Measurements from ENCODE around the gene C1orf159. TPM values are rescaled to one million over a fixed set of nuclear protein-coding genes. Genes with fewer than 3 reads are reported as not detected.
A peak's percentile ranks its signal among the peaks of the same experiment; 100 is the strongest.

The C1orf159 gene
- total RNA-seq, 1 donor from 2014 or later, result 31.8 TPM

DNA sequence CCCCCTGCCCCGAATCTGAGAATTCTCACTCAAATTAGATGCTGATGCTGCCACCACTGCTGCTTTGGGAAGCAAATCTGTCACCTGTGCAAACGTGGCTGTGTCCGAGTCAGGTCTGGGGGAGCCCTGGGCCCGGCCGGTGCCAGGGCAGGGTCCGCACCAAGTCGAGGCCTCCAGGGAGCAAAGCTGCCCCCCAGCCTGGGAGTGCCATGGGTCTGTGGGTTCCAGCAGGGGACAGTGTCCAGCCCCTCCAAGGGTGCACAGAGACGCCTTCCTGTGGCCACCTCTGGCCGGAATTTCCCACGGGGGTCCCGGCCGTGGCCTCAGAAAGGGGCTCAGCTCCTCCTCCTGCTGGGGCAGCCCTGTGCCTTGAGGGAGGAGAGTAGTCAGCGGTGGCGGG is 30.1 kb upstream of the C1orf159 start:
- no peaks in the 10 kb centered on the region for H3K36me3 Mint-ChIP-seq
- H3K4me1 Mint-ChIP-seq, result peaks cover 5% of the 10 kb centered on the region
- H3K27me3 Mint-ChIP-seq (ENCODE audit: low read depth), result no peaks in the 10 kb centered on the region
- no peak overlapping the region for H3K4me3 Mint-ChIP-seq
- no peak overlapping the region for H3K27ac Mint-ChIP-seq
- no peaks in the 10 kb centered on the region for H3K9me3 Mint-ChIP-seq
- TF ChIP-seq, protein P1, sequence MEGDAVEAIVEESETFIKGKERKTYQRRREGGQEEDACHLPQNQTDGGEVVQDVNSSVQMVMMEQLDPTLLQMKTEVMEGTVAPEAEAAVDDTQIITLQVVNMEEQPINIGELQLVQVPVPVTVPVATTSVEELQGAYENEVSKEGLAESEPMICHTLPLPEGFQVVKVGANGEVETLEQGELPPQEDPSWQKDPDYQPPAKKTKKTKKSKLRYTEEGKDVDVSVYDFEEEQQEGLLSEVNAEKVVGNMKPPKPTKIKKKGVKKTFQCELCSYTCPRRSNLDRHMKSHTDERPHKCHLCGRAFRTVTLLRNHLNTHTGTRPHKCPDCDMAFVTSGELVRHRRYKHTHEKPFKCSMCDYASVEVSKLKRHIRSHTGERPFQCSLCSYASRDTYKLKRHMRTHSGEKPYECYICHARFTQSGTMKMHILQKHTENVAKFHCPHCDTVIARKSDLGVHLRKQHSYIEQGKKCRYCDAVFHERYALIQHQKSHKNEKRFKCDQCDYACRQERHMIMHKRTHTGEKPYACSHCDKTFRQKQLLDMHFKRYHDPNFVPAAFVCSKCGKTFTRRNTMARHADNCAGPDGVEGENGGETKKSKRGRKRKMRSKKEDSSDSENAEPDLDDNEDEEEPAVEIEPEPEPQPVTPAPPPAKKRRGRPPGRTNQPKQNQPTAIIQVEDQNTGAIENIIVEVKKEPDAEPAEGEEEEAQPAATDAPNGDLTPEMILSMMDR (IDR thresholded peaks at IDR 0.05; ENCODE audit: unreplicated experiment), result no peak
- no peak for DNase-seq (ENCODE audit: low spot score in 2 of 2, unreplicated experiment in 2 of 2)

DNA sequence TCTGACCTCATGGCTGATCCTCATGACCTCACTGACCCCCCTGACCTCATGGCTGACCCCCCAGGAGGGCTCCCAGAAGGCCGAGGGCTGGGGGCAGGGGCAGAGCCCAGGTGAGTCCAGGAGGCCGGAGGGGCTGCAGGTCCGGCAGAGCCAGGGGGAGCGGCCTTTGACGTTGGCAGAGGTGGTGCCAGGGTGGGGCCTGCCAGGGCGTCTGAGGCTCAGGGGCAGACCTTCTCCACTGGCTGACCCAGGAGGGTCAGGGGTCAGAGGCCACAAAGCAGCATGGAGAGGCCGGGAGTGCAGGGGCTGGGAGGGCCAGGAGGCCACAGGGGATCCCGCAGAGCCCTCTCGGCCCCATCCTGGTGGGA is 29.6 kb upstream of the C1orf159 start:
- DNase-seq (ENCODE audit: low spot score in 2 of 2, unreplicated experiment in 2 of 2), result no peak
- Mint-ChIP-seq H3K9me3 (no peaks in the 10 kb centered on the region), H3K36me3 (no peaks in the 10 kb centered on the region), H3K27me3 (ENCODE audit: low read depth) (no peaks in the 10 kb centered on the region), H3K4me3 (no peak overlapping the region), H3K27ac (no peak overlapping the region), H3K4me1 (peaks cover 5% of the 10 kb centered on the region)
- TF ChIP-seq, protein P1 (IDR thresholded peaks at IDR 0.05; ENCODE audit: unreplicated experiment), result no peak

DNA sequence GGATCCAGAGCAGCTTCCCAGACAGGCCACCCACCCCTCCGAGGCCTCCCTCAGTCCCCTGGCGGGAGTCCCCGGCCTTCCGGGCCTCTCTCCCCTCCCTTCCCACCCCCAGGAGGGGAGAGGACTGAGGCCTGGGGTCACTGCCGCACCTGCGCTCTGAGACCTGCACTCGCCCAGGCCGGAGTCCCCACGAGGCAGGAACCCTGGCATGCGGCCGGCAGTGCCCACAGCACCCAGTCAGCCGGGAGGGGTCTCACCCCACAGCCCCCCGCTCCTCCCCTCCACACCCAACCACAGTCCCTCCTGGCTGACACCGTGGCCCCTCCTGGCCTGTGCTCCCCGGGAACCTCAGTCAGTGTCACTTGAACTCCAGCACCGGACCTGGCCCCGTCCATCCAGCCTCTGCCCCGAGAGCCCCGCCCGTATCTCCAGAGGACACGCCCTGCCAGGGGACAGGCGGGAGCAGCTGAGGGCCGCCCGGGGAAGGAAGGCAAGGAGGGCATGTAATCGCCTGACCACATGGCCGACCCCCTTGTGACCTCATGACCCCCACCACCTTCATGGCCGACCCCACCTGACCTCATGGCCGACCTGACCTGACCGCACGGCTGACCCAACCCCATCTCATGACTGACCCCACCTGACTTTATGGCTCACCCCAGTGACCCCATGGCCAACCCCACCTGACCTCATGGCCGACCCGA is 29.1 kb upstream of the C1orf159 start:
- Mint-ChIP-seq H3K4me1 (peaks cover 5% of the 10 kb centered on the region), H3K27me3 (ENCODE audit: low read depth) (no peaks in the 10 kb centered on the region), H3K9me3 (no peaks in the 10 kb centered on the region), H3K4me3 (no peak overlapping the region), H3K36me3 (no peaks in the 10 kb centered on the region), H3K27ac (no peak overlapping the region)
- TF ChIP-seq, protein P1 (IDR thresholded peaks at IDR 0.05; ENCODE audit: unreplicated experiment), result no peak
- DNase-seq (ENCODE audit: low spot score in 2 of 2, unreplicated experiment in 2 of 2), result no peak

DNA sequence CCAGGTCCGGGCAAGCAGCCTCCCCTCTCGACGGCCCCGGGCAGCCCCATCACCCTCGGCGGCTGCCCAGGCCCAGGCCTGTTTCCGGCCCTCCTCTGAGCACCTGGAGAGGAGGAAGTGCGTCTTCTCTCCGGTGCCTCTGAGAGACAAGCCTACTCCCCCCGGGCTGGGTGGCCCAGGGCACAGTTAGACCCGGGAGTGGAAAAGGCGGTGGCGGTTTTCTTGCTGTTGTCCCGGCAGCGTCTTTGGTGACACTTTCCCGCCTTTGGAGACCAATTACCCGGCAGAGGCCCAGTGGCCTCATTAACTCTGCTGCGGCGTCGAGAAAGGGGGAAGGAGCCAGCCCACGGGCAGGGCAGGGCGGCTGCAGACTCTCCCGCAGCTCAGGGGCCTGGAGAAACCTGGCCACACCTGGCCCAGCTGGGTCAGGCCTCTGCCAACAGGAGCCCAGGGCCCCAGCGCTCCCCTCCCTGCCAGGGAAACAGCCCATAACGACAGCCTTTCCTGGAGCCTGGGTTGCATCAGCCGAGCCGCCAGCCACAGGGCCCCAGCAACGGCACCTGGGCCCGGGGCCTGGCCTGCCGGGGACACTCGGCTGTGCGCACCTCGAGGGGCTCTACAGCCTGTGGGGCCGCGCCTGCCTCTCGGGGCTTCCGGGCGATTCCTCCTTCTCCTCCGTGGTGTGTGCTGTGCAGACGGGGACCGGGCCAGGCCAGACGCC is 28.4 kb upstream of the C1orf159 start:
- H3K4me3 Mint-ChIP-seq, result no peak overlapping the region
- no peaks in the 10 kb centered on the region for H3K27me3 Mint-ChIP-seq (ENCODE audit: low read depth)
- TF ChIP-seq, protein P1 (IDR thresholded peaks at IDR 0.05; ENCODE audit: unreplicated experiment), result no peak
- peak overlapping the region; percentile 30 for H3K27ac Mint-ChIP-seq
- H3K9me3 Mint-ChIP-seq, result no peaks in the 10 kb centered on the region
- H3K4me1 Mint-ChIP-seq, result peaks cover 5% of the 10 kb centered on the region
- no peaks in the 10 kb centered on the region for H3K36me3 Mint-ChIP-seq
- DNase-seq (ENCODE audit: low spot score in 2 of 2, unreplicated experiment in 2 of 2), result no peak

DNA sequence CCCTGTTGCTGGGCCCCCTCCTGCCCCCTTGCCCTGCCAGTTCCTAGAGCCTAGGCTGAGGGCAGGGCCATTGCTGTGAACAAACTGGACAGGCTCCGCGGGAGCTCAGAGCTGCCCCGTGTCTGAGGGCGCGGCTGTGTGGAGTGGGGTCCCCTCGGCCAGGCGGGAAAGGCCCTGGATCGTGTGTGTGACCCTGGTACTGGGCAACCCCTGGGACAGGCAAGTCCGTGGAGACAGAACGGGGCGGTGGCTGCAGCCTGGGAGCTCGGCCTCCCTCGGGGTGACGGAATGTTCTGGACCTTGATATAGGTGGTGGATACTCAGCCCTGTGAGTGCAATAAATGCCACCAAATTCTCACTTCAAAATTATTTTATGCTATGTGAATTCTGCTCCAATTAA is 27.7 kb upstream of the C1orf159 start:
- Mint-ChIP-seq H3K9me3 (no peaks in the 10 kb centered on the region), H3K4me1 (peaks cover 5% of the 10 kb centered on the region), H3K36me3 (no peaks in the 10 kb centered on the region), H3K4me3 (no peak overlapping the region), H3K27me3 (ENCODE audit: low read depth) (peaks cover under 1% of the 10 kb centered on the region), H3K27ac (peak overlapping the region; percentile 30)
- TF ChIP-seq, protein P1 (IDR thresholded peaks at IDR 0.05; ENCODE audit: unreplicated experiment), result no peak
- no peak for DNase-seq (ENCODE audit: low spot score in 2 of 2, unreplicated experiment in 2 of 2)
